GM18507 (cell line): Measurements from ENCODE around the gene PTX4.

ENCODE experiments used
- DNase-seq: peaks from one replicate; pipeline ENCODE4 v3.0.0; 2011; ENCODE audit warnings: low read depth; ENCODE audit not compliant: insufficient read length; ENCODE audit errors: extremely low spot score
- FAIRE-seq: peaks from 2 replicates; lab custom pipeline; 2011; peaks lifted over from hg19 to GRCh38; lab: Jason Lieb, UNC

PTX4 gene

GRCh38 chr16:1503110-1503955 is 14.6 kb upstream of the PTX4 start:
- DNase-seq (no peak), FAIRE-seq (no peak)

DNA sequence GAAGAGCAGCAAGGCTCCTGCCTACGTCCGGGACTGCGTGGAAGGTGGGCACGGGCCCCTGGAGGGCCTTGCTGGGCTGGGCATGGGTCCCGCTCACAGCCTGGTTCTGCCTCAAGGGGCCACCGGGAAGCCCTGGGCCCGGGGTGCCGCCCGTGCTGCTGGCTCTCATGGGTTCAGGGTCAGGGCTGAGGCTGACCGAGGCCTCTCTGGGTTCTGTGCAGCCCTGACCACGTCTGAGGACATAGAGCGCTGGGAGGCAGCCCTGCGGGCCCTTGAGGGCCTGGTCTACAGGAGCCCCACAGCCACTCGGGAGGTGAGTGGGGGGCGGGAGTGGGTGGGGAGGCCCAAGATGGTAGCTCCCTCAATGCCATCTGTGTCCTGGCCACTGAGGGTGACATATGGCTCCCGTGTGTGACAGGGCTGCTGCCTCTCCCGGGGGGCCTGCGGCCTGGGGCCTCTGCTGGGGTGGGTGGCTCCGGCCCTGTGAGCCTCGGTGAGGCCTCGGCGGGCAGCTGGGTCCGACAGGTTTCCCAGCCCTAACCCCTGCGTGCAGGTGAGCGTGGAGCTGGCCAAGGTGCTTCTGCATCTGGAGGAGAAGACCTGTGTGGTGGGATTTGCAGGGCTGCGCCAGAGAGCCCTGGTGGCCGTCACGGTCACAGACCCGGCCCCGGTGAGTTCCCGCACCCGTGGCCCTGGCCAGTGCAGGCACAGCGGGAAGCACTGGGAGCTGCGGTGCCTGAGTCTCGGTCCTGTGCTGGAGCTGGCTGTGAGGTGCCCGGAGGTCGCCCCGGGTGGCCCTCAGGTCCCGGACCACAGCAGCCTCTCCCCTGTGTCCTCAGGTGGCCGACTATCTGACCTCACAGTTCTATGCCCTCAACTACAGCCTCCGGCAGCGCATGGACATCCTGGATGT is 13.6 kb upstream of the PTX4 start:
- FAIRE-seq (no peak), DNase-seq (no peak)

GRCh38 chr16:1501630-1502029 is 12.9 kb upstream of the PTX4 start:
- DNase-seq: no peak
- no peak for FAIRE-seq

DNA sequence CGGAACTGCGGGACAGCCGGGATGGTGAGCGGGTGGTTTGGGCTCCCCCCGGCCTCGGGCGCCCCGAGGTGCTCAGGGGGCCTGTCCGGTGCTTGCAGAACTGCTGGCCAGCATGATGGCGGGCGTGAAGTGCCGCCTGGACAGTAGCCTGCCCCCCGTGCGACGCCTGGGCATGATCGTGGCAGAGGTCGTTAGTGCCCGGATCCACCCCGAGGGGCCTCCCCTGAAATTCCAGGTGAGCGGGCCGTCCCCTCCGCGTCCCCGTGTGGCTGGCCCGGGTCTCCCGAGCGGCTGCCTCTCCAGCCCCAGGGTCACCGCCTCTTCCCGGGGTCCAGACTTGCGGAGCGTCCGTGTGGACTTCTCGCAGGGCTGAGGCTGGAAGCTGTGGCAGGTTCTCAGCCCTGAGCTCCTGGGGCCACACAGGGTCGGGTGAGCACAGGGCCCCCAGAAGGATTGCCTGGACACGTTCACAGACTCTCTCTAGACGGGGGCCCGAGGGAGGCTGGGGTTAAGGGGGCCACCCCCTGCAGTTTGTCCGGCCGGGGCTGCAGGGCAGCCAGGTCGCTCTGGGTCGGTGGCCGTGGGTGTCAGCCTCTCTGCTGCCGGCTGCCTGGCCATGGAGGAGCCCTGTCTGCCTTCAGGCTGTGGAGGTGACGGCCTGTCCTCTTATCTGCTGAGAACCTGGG is 11.9 kb upstream of the PTX4 start:
- no peak for DNase-seq
- no peak for FAIRE-seq

DNA sequence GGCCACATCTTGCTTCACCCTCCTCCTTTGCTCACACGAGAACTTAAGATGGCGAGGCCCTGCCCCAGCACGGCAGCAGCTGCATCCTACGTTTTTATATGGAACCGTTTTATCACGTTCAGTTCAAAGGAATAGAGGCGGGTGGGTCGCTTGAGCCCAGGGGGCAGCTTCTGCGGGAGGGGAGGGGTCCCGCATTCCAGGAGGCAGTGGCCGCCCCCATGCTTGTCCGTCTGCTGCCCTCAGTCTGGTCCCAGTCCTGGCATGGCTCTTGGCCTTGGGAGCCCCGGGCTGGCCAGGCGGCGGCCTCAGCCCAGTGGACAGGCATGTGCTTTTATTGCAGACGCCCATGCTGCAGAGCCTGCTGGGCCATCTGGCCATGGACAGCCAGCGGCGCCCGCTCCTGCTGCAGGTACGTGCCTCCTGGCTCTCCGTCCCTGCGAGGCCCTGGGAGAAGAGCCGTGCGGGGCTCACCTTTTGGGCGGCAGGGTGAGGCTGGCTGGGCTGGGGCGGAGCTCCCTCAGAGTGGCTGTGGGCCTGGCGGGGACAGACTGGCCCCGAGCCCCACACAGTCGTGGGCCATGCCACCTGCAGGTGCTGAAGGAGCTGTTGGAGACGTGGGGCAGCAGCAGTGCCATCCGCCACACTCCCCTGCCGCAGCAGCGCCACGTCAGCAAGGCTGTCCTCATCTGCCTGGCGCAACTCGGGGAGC is 11.2 kb upstream of the PTX4 start:
- DNase-seq (no peak), FAIRE-seq (no peak)

DNA sequence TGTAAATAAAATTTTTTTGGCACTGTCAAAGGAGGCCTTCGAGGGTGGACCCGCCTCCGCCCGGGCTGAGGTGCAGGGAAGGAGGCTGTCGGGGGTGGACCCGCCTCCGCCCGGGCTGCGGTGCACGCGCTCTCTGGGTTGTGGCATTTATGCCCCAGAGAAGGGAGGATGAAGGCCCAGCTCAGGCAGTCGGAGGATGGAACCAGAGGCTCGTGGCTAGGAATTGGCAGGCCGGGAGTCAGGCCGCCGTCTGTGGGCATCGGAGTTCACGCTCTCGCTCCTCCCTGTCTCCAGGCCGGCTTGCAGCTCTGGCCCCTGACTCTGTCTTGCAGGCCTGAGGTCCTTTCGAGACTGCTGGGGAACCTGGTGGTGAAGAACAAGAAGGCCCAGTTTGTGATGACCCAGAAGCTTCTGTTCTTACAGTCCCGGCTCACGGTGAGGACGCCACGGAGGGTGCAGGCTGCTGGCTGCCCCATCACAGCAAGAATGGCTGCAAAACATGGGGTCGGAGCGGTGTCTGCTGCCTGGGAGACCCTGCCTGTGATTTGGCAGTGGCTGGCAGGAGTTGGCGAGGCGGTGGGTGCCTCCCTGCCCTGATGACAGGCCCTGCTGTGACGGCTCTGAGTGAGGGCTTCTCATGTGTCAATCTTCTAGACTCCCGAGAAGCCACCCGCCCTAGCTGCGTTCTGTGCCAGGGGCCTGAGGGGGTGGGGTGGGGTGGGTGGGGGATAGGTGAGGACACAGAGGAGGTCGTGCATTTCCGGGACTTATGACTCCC is 10.3 kb upstream of the PTX4 start:
- FAIRE-seq (no peak), DNase-seq (no peak)

- FAIRE-seq (no peak), DNase-seq (no peak)
Measured at GRCh38 chr16:1497014-1497598, 8.4 kb upstream of the PTX4 start.

DNA sequence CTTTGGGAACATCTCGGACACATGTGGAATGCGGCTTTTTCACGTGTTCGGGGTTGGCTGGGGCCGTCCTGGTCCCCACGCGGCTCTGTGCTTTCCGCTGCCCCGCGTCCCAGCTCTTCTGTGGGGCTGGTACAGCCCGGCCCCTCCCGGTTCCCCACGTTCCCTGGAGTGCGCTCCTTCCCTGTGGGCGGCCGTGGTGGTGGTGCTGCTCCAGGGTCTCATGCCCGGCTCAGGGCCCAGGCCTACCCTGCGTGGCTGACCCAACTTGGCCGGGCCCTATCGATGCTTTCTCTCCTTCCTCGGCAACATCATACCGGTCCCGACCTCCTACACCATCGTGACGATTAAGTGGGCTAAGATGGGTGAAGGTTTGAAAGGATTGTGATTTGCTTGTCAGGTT is 7.7 kb upstream of the PTX4 start:
- DNase-seq (no peak), FAIRE-seq (no peak)

DNA sequence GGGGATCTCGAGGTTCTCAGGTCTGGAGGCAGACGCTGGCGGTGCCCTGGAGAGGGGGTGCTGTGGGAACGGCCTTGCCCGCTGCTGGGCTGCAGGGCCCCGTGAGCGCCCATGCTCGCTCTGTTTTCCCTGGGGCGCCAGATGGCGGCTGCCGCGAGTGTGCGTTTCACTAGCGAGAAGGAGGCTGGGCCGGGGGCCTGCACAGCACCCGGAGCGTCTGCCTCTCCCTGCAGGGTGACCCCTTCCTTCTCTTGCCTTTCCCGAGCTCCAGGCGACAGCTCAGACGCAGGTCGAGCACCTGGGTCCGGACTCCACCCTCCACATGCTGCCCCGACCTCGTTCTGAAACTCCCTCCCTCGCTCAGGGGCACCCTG is 7.1 kb upstream of the PTX4 start:
- no peak for DNase-seq
- no peak for FAIRE-seq

GRCh38 chr16:1495211-1495888 is 6.6 kb upstream of the PTX4 start:
- FAIRE-seq (no peak), DNase-seq (no peak)

DNA sequence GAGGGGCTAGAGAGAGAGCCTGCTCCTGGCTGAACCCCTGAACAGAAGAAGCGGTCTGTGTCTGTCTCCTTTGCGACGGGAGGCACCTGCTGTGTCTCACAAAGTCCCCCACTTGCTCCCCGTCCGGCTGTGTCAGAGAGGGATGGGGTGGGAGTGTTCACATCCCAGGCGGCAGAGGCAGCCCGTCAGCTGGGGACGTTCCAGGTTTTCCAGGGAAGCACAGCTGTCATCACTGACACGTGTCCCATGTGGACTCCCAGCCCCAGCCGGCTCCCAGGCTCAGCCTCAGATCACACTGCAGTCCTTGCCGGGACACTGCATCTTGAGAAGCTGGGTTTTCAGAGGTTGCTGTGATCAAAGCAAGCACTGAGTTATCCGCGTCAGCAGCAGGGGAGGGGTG is 6.0 kb upstream of the PTX4 start:
- FAIRE-seq: no peak
- DNase-seq: no peak

DNA sequence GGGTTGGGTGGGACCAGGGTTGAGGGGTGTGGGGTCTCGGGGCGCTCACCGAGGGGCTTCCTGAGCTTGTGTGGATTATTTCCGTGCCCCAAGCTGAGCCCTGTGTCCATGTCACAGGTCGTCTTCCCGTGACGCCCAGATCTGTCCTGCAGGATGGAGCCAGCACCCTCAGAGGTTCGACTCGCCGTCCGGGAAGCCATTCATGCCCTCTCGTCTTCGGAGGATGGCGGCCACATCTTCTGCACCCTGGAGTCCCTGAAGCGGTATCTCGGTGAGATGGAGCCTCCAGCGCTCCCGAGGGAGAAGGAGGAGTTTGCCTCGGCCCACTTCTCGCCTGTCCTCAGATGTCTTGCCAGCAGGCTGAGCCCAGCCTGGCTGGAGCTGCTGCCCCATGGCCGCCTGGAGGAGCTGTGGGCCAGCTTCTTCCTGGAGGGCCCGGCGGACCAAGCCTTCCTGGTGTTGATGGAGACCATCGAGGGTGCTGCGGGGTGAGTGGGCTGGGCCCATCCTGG is 5.4 kb upstream of the PTX4 start:
- FAIRE-seq (no peak), DNase-seq (no peak)

GRCh38 chr16:1493746-1494094 is 5.0 kb upstream of the PTX4 start:
- DNase-seq (no peak), FAIRE-seq (no peak)

GRCh38 chr16:1492923-1493745 is 4.4 kb upstream of the PTX4 start, which contains the start of gene TELO2:
TSS of gene TELO2 (plus strand) at chr16:1493360. CDS start at chr16:1494282, 922 bp downstream.
- DNase-seq (peak; percentile 95), FAIRE-seq (peak; percentile 80)

GRCh38 chr16:1492082-1492922 is 3.6 kb upstream of the PTX4 start:
- FAIRE-seq (no peak), DNase-seq (no peak)

- DNase-seq (no peak), FAIRE-seq (no peak)
Measured at GRCh38 chr16:1491327-1491726, 2.6 kb upstream of the PTX4 start.
